Liver (tissue), 9 donors: Measurements from ENCODE around the gene PPP6R3. TPM values are rescaled to one million over a fixed set of nuclear protein-coding genes. Genes with fewer than 3 reads are reported as not detected.

Source experiments
- DNase-seq: peaks from one replicate; pipeline ENCODE4 v3.0.0-alpha.2; 2017; ENCODE audit warnings: low spot score
- H3K27ac ChIP-seq, 2 donors: one replicate each; pipeline ENCODE4 v1.7.0; 2013; ENCODE audit warnings: inconsistent platforms in 2 of 2, low read length in 2 of 2, control low read depth in 1 of 2, low read depth in 1 of 2, mild to moderate bottlenecking in 1 of 2
- H3K27me3 ChIP-seq, 4 donors: one replicate each; pipeline versions ENCODE4 v1.6.1 to v1.7.0; 2013; ENCODE audit warnings: low read length in 3 of 4, inconsistent platforms in 1 of 4, mild to moderate bottlenecking in 1 of 4, moderate library complexity in 1 of 4; ENCODE audit not compliant: control insufficient read depth in 4 of 4, insufficient read depth in 4 of 4
- H3K36me3 ChIP-seq, 4 donors: one replicate each; pipeline versions ENCODE4 v1.6.1 to v1.7.0; 2013; ENCODE audit warnings: low read length in 3 of 4, mild to moderate bottlenecking in 3 of 4, low read depth in 1 of 4, moderate library complexity in 1 of 4; ENCODE audit not compliant: control insufficient read depth in 4 of 4, insufficient read depth in 3 of 4
- H3K4me1 ChIP-seq, 4 donors: one replicate each; pipeline versions ENCODE4 v1.6.1 to v1.7.0; 2013; ENCODE audit warnings: low read length in 3 of 4, mild to moderate bottlenecking in 3 of 4, moderate library complexity in 1 of 4; ENCODE audit not compliant: control insufficient read depth in 4 of 4, insufficient read depth in 4 of 4
- H3K4me3 ChIP-seq, 3 donors: one replicate each; pipeline versions ENCODE4 v1.6.1 to v1.7.0; 2013; ENCODE audit warnings: low read length in 3 of 3, control low read depth in 1 of 3, low read depth in 1 of 3, mild to moderate bottlenecking in 1 of 3
- H3K9ac ChIP-seq, 2 donors: one replicate each; pipeline ENCODE4 v1.7.0; 2013; ENCODE audit warnings: low read length in 2 of 2, mild to moderate bottlenecking in 2 of 2, moderate library complexity in 2 of 2, control low read depth in 1 of 2, low read depth in 1 of 2
- H3K9me3 ChIP-seq, 4 donors: one replicate each; pipeline versions ENCODE4 v1.6.1 to v1.7.0; 2013; ENCODE audit warnings: low read length in 3 of 4; ENCODE audit not compliant: control insufficient read depth in 4 of 4
- CTCF ChIP-seq: fragments of 150-350 bp; IDR thresholded peaks from 2 replicates; pipeline ENCODE4 v1.5.1; 2017; ENCODE audit warnings: improper control_type of control experiment, low read depth, low read length; ENCODE audit not compliant: missing input control
- EGR1 ChIP-seq, 2 donors: IDR thresholded peaks; 2 replicates each; pipeline ENCODE4 v1.6.1; 2016 to 2018; ENCODE audit warnings: antibody characterized with exemption in 2 of 2, low read depth in 2 of 2
- FOXA1 ChIP-seq: IDR thresholded peaks from 2 replicates; pipeline ENCODE4 v1.6.1; 2016; ENCODE audit warnings: antibody characterized with exemption
- FOXA2 ChIP-seq: IDR thresholded peaks from 2 replicates; pipeline ENCODE4 v1.6.1; 2016; ENCODE audit warnings: antibody characterized with exemption
- GABPA ChIP-seq, 2 donors: IDR thresholded peaks in 1 of 2; conservative IDR thresholded peaks in 1 of 2; 2 replicates each; pipeline ENCODE4 v1.6.1; 2016; ENCODE audit warnings: antibody characterized with exemption in 2 of 2, mild to moderate bottlenecking in 1 of 2, moderate library complexity in 1 of 2
- HNF4A ChIP-seq, 2 donors: conservative IDR thresholded peaks; 2 replicates each; pipeline ENCODE4 v1.6.1; 2016; ENCODE audit warnings: antibody characterized with exemption in 2 of 2, mild to moderate bottlenecking in 2 of 2
- HNF4G ChIP-seq: IDR thresholded peaks from 2 replicates; pipeline ENCODE4 v1.6.1; 2016; ENCODE audit warnings: antibody characterized with exemption
- JUND ChIP-seq, 2 donors: IDR thresholded peaks; 2 replicates each; pipeline ENCODE4 v1.6.1; 2016; ENCODE audit warnings: antibody characterized with exemption in 2 of 2
- MAX ChIP-seq: IDR thresholded peaks from 2 replicates; pipeline ENCODE4 v1.6.1; 2016; ENCODE audit warnings: antibody characterized with exemption
- NR2F2 ChIP-seq: IDR thresholded peaks from 2 replicates; pipeline ENCODE4 v1.6.1; 2016; ENCODE audit warnings: antibody characterized with exemption
- RAD21 ChIP-seq, 2 donors: IDR thresholded peaks; 2 replicates each; pipeline ENCODE4 v1.6.1; 2016; ENCODE audit warnings: antibody characterized with exemption in 2 of 2, mild to moderate bottlenecking in 2 of 2
- SP1 ChIP-seq: IDR thresholded peaks from 2 replicates; pipeline ENCODE4 v1.6.1; 2018; ENCODE audit warnings: antibody characterized with exemption, mild to moderate bottlenecking
- TAF1 ChIP-seq: conservative IDR thresholded peaks from 2 replicates; pipeline ENCODE4 v1.6.1; 2016; ENCODE audit warnings: antibody characterized with exemption, mild to moderate bottlenecking
- YY1 ChIP-seq: IDR thresholded peaks from 2 replicates; pipeline ENCODE4 v1.6.1; 2016; ENCODE audit warnings: antibody characterized with exemption, mild to moderate bottlenecking
- ZBTB33 ChIP-seq: IDR thresholded peaks from 2 replicates; pipeline ENCODE4 v1.6.1; 2016; ENCODE audit warnings: antibody characterized with exemption
- WGBS: extraction: QIAGEN DNeasy Blood & Tissue Kit; methylation state at CpG from one replicate; pipeline ENCODE4 v1.1.7; 2013; 5-methylcytosine and 5-hydroxymethylcytosine counted together
- polyA plus RNA-seq, 2 donors: library from polyadenylated mRNA; stranded (reverse) in 1 of 2; unstranded in 1 of 2; fragments of 200-250 nt in 1 of 2; fragments of >200 nt in 1 of 2; fragmentation: Nextera tagmentation in 1 of 2; extraction: Ambion mirVana in 1 of 2; gene quantifications; one replicate each; pipeline versions ENCODE4 v1.2.1 to v1.2.3, GENCODE V29; 2013 to 2015
- total RNA-seq, 2 donors: library from RNA; depleted of rRNA; stranded (reverse); fragments of >200 nt; gene quantifications; one replicate each; pipeline ENCODE4 v1.2.3, GENCODE V29; 2014
- TF ChIP-seq, protein P1 (sequence below): IDR thresholded peaks from 2 replicates; pipeline ENCODE4 v1.6.1; 2016; ENCODE audit warnings: antibody characterized with exemption
- TF ChIP-seq, protein P2 (sequence below): IDR thresholded peaks from 2 replicates; pipeline ENCODE4 v1.6.1; 2016; ENCODE audit warnings: antibody characterized with exemption, mild to moderate bottlenecking
- donor health status: healthy.
- donor health status: healthy.
- donor health status: healthy.
- donor health status: healthy.
- donor health status: healthy.

Gene PPP6R3
- total and polyA plus RNA-seq, 4 donors = 12.3 to 101 (median 58.1) TPM

GRCh38 chr11:68442433-68442832, 18.1 kb upstream of the PPP6R3 start:
- Histone ChIP-seq H3K4me3 (no peak overlapping the region), H3K36me3 (peaks cover 17 to 68% (median 31%) of the 10 kb centered on the region in 4 donors), H3K9me3 (no peaks in the 10 kb centered on the region), H3K27me3 (no peaks in the 10 kb centered on the region), H3K27ac (no peak overlapping the region), H3K9ac (no peak overlapping the region), H3K4me1 (no peaks in the 10 kb centered on the region)
- no peak for DNase-seq
- 94% methylated on average over 10 of the region's 10 CpGs for WGBS
- TF ChIP-seq YY1 (no peak), FOXA2 (no peak)
- TF ChIP-seq, protein P1, sequence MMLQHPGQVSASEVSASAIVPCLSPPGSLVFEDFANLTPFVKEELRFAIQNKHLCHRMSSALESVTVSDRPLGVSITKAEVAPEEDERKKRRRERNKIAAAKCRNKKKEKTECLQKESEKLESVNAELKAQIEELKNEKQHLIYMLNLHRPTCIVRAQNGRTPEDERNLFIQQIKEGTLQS = no peak

DNA sequence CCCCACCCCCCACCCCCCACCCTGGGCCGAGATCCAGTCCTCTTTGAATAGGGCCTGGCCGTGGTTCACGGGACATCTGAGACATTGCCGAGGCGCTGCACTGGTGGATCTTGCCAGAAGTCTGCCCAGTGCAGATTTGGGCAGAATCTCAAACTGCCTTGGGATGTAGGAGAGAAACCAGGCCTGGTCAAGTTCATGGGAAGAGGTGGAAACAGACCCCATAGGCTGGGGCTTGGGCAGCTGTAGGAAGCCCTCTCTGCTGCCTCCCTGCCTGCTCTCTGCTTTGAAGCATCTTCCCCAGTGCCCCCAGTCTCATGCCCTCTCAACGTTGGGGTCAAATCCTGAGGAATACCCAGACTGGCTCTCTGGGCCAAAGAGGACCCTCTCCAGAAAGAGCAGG, 16.0 kb upstream of the PPP6R3 start:
- H3K36me3 ChIP-seq = peaks cover 6 to 61% (median 27%) of the 10 kb centered on the region in 4 donors

More for the DNA sequence above, 16.0 kb upstream of the PPP6R3 start:
- DNase-seq = no peak
- Histone ChIP-seq H3K4me1 (no peaks in the 10 kb centered on the region), H3K27ac (no peak overlapping the region), H3K4me3 (no peak overlapping the region), H3K27me3 (no peaks in the 10 kb centered on the region), H3K9ac (no peak overlapping the region), H3K9me3 (no peaks in the 10 kb centered on the region)
- WGBS = 87% methylated on average over 6 of the region's 6 CpGs
- TF ChIP-seq FOXA1 (no peak), HNF4A (conservative IDR thresholded peaks at IDR 0.05) (no peak), EGR1 (IDR thresholded peaks at IDR 0.05; ENCODE audit: low read depth in 2 of 2) (no peak), TAF1 (no peak), FOXA2 (no peak), MAX (no peak), ZBTB33 (no peak), NR2F2 (no peak), CTCF (no peak), RAD21 (IDR thresholded peaks at IDR 0.05) (no peak), GABPA (IDR thresholded peaks at IDR 0.05 in 1 of 2, conservative IDR thresholded peaks at IDR 0.05 in 1 of 2) (no peak), YY1 (no peak), HNF4G (no peak), SP1 (no peak), JUND (IDR thresholded peaks at IDR 0.05) (no peak)
- TF ChIP-seq, protein P2, sequence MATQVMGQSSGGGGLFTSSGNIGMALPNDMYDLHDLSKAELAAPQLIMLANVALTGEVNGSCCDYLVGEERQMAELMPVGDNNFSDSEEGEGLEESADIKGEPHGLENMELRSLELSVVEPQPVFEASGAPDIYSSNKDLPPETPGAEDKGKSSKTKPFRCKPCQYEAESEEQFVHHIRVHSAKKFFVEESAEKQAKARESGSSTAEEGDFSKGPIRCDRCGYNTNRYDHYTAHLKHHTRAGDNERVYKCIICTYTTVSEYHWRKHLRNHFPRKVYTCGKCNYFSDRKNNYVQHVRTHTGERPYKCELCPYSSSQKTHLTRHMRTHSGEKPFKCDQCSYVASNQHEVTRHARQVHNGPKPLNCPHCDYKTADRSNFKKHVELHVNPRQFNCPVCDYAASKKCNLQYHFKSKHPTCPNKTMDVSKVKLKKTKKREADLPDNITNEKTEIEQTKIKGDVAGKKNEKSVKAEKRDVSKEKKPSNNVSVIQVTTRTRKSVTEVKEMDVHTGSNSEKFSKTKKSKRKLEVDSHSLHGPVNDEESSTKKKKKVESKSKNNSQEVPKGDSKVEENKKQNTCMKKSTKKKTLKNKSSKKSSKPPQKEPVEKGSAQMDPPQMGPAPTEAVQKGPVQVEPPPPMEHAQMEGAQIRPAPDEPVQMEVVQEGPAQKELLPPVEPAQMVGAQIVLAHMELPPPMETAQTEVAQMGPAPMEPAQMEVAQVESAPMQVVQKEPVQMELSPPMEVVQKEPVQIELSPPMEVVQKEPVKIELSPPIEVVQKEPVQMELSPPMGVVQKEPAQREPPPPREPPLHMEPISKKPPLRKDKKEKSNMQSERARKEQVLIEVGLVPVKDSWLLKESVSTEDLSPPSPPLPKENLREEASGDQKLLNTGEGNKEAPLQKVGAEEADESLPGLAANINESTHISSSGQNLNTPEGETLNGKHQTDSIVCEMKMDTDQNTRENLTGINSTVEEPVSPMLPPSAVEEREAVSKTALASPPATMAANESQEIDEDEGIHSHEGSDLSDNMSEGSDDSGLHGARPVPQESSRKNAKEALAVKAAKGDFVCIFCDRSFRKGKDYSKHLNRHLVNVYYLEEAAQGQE = no peak
